CD4-positive, alpha-beta T cell (primary cell): ENCODE measurements around the gene VAPB. TPM values are rescaled to one million over a fixed set of nuclear protein-coding genes. Genes with fewer than 3 reads are reported as not detected.

Source experiments
- ATAC-seq: fragments of 200-7000 bp; cut with Tn5 transposase; one replicate; pipeline ENCODE4 v1.10.0; 2022; ENCODE audit warnings: mild to moderate bottlenecking; ENCODE audit not compliant: poor library complexity
- CTCF ChIA-PET: fragments of 350-600 bp; sonication (Branson Sonifier 250); formaldehyde crosslinking; loops from one replicate; lab custom pipeline; 2021; ENCODE audit warnings: antibody characterized with exemption, inconsistent platforms; lab: Charles Lee
- POLR2A ChIA-PET: fragments of 350-600 bp; sonication (Branson Sonifier 250); formaldehyde crosslinking; loops from one replicate; lab custom pipeline; 2021; ENCODE audit warnings: antibody characterized with exemption, inconsistent platforms; lab: Charles Lee
- DNase-seq, 14 experiments: peaks; one replicate each; pipeline ENCODE4 v3.0.0-alpha.2; 2013 to 2020; ENCODE audit warnings: mixed read lengths in 2 of 14
- H3K27ac ChIP-seq, 2 donors: one replicate each; pipeline versions ENCODE4 v1.5.1 to v1.7.0; 2013; ENCODE audit warnings: low read length in 2 of 2, low read depth in 1 of 2, mild to moderate bottlenecking in 1 of 2
- H3K27me3 ChIP-seq, 2 experiments: 1 replicate in 1 of 2; 2 replicates in 1 of 2; pipeline versions ENCODE4 v1.6.1 to v1.7.0; 2013; ENCODE audit warnings: low read length in 2 of 2, control low read depth in 1 of 2, mild to moderate bottlenecking in 1 of 2, moderate library complexity in 1 of 2; ENCODE audit not compliant: insufficient read depth in 2 of 2, control insufficient read depth in 1 of 2
- H3K36me3 ChIP-seq: one replicate; pipeline ENCODE4 v1.6.1; 2013; ENCODE audit warnings: low read length, control low read depth; ENCODE audit not compliant: insufficient read depth
- H3K4me1 ChIP-seq: one replicate; pipeline ENCODE4 v1.6.1; 2013; ENCODE audit warnings: low read length, control low read depth; ENCODE audit not compliant: insufficient read depth
- H3K4me3 ChIP-seq: one replicate; pipeline ENCODE4 v1.5.1; 2013; ENCODE audit warnings: mild to moderate bottlenecking, low read length, moderate library complexity
- H3K9me3 ChIP-seq, 2 experiments: 1 replicate in 1 of 2; 2 replicates in 1 of 2; pipeline versions ENCODE4 v1.6.1 to v1.7.0; 2013; ENCODE audit warnings: low read length in 2 of 2, mild to moderate bottlenecking in 2 of 2, control low read depth in 1 of 2, moderate library complexity in 1 of 2; ENCODE audit not compliant: control insufficient read depth in 1 of 2, insufficient read depth in 1 of 2
- H3K27ac Mint-ChIP-seq: one replicate; pipeline ENCODE4 v1.8.0; 2020; ENCODE audit warnings: mixed read lengths
- H3K27me3 Mint-ChIP-seq: one replicate; pipeline ENCODE4 v1.8.0; 2021; ENCODE audit warnings: mixed read lengths
- H3K36me3 Mint-ChIP-seq: one replicate; pipeline ENCODE4 v1.8.0; 2021; ENCODE audit warnings: low read depth, mixed read lengths
- H3K4me1 Mint-ChIP-seq: one replicate; pipeline ENCODE4 v1.8.0; 2021; ENCODE audit warnings: low read depth, mixed read lengths
- H3K4me3 Mint-ChIP-seq: one replicate; pipeline ENCODE4 v1.8.0; 2020; ENCODE audit warnings: mild to moderate bottlenecking, mixed read lengths
- H3K9me3 Mint-ChIP-seq: one replicate; pipeline ENCODE4 v1.8.0; 2020; ENCODE audit warnings: mixed read lengths
- CTCF ChIP-seq: fragments of 200-600 bp; IDR thresholded peaks from one replicate; pipeline ENCODE4 v1.8.0; 2022; ENCODE audit warnings: antibody characterized with exemption, mild to moderate bottlenecking
- intact Hi-C, 2 experiments: fragments of 100-400 bp; cut with DNase I in 1 of 2; cut with micrococcal nuclease in 1 of 2; formaldehyde crosslinking; loops; one replicate each; pipeline versions ENCODE4 v1.15.1 to v1.9.0; 2023 to 2025; cut with DNase I, micrococcal nuclease
- total RNA-seq, 174 experiments: library from RNA in 2 of 174; stranded (reverse) in 2 of 174; gene quantifications; one replicate each; pipeline ENCODE4 v1.2.3 and lab custom pipeline; 2021 to 2026

VAPB gene
- total RNA-seq, 2 experiments from 2014 or later, result 25.2 to 29.4 TPM

- CTCF ChIA-PET, result interaction anchor here (0.7 kb wide), 1 partner anchor 47 kb away, joined by 3 read pairs; no protein-coding TSS in a partner anchor
- no peak for ATAC-seq
- peaks cover 34% of the 10 kb centered on the region for H3K4me1 ChIP-seq
Measured at GRCh38 chr20:58402305-58402704, 13.3 kb downstream of the VAPB start.

GRCh38 chr20:58402827-58403226 lies 13.8 kb downstream of the VAPB start:
- no peaks in the 10 kb centered on the region for H3K9me3 ChIP-seq
- peaks cover 6% of the 10 kb centered on the region for H3K36me3 ChIP-seq
- CTCF ChIA-PET, result interaction anchor here (0.7 kb wide), 1 partner anchor 47 kb away, joined by 3 read pairs; no protein-coding TSS in a partner anchor
- no peak overlapping the region for H3K27ac ChIP-seq
- Mint-ChIP-seq H3K27ac (no peak overlapping the region), H3K36me3 (no peaks in the 10 kb centered on the region), H3K4me3 (no peak overlapping the region), H3K9me3 (no peaks in the 10 kb centered on the region), H3K4me1 (peaks cover 18% of the 10 kb centered on the region), H3K27me3 (no peaks in the 10 kb centered on the region)
- peaks cover 34% of the 10 kb centered on the region for H3K4me1 ChIP-seq
- TF ChIP-seq CTCF, result no peak
- H3K27me3 ChIP-seq, result no peaks in the 10 kb centered on the region
- intact Hi-C loops, result no loop called here
- ATAC-seq (no peak), DNase-seq (no peak)
- H3K4me3 ChIP-seq, result no peak overlapping the region
- POLR2A ChIA-PET, result interaction anchor here (3.1 kb wide), 1 partner anchor 14 kb away, joined by 12 read pairs; the partner anchor contains the start of gene VAPB

More at GRCh38 chr20:58402305-58402704, 13.3 kb downstream of the VAPB start:
- Mint-ChIP-seq H3K4me3 (no peak overlapping the region), H3K27me3 (no peaks in the 10 kb centered on the region), H3K4me1 (peaks cover 17% of the 10 kb centered on the region), H3K9me3 (no peaks in the 10 kb centered on the region), H3K36me3 (no peaks in the 10 kb centered on the region), H3K27ac (no peak overlapping the region)
- H3K27ac ChIP-seq, result no peak overlapping the region
- peaks cover 9% of the 10 kb centered on the region for H3K36me3 ChIP-seq
- DNase-seq, result no peak
- H3K4me3 ChIP-seq, result no peak overlapping the region
- no peak for TF ChIP-seq CTCF
- no peaks in the 10 kb centered on the region for H3K27me3 ChIP-seq
- POLR2A ChIA-PET, result interaction anchor here (3.1 kb wide), 1 partner anchor 13 kb away, joined by 12 read pairs; the partner anchor contains the start of gene VAPB
- H3K9me3 ChIP-seq, result no peaks in the 10 kb centered on the region
- intact Hi-C loops, result no loop called here

DNA sequence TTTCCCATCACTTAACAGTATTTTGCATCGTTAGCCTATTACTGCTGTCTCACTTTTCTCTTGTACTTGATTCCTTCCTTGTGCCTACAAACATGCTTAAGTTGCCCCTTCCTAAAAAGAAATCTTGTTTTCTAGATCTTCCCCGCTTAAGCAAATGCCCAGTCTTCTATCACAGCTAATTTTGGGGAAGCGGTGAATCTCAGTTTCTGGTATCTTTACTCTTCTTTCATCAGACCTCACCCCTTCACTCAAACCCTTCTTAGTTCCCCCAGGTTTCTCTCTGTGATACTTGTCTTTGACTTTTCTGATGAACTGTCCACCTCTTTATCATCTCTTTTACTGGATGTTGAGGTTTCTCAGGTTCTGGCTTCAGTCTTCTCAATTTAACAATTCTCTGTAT lies 14.2 kb downstream of the VAPB start:
- Histone ChIP-seq H3K9me3 (no peaks in the 10 kb centered on the region), H3K4me1 (peaks cover 38% of the 10 kb centered on the region), H3K27me3 (no peaks in the 10 kb centered on the region), H3K36me3 (peaks cover 3% of the 10 kb centered on the region), H3K4me3 (no peak overlapping the region), H3K27ac (no peak overlapping the region)
- ATAC-seq (no peak), DNase-seq (no peak)
- no peak for TF ChIP-seq CTCF
- Mint-ChIP-seq H3K4me1 (peaks cover 18% of the 10 kb centered on the region), H3K27ac (no peak overlapping the region), H3K36me3 (no peaks in the 10 kb centered on the region), H3K4me3 (no peak overlapping the region), H3K27me3 (no peaks in the 10 kb centered on the region), H3K9me3 (no peaks in the 10 kb centered on the region)
- ChIA-PET CTCF (no interaction called here), POLR2A (no interaction called here)
- intact Hi-C loops, result no loop called here
